K562 (cell line): ENCODE measurements around the gene CCDC116. TPM values are rescaled to one million over a fixed set of nuclear protein-coding genes. Genes with fewer than 3 reads are reported as not detected.

Experiments used
- CHD2 ChIP-seq: IDR thresholded peaks from 2 replicates; pipeline ENCODE4 v1.6.1; 2011; ENCODE audit warnings: low read depth, low read length
- IFI16 ChIP-seq: fragments of 250-450 bp; sonication (Bioruptor Pico); IDR thresholded peaks from 2 replicates; pipeline ENCODE4 v2.1.2; 2022; ENCODE audit warnings: mild to moderate bottlenecking, inconsistent platforms
- JUN ChIP-seq, 2 experiments: sonication (generic) in 1 of 2; formaldehyde crosslinking in 1 of 2; IDR thresholded peaks; 2 replicates each; pipeline versions ENCODE4 v1.6.1 to v1.8.0; 2012 to 2022; ENCODE audit warnings: borderline replicate concordance in 2 of 2, mild to moderate bottlenecking in 2 of 2, improper control_type of control experiment in 1 of 2, low read depth in 1 of 2, low read length in 1 of 2, missing genetic modification reagents in 1 of 2
- LEF1 ChIP-seq: fragments of 450-650 bp; IDR thresholded peaks from 2 replicates; pipeline ENCODE4 v1.6.1; 2016; ENCODE audit warnings: mild to moderate bottlenecking
- NFXL1 ChIP-seq: fragments of 450-650 bp; formaldehyde crosslinking; IDR thresholded peaks from 2 replicates; pipeline ENCODE4 v1.4.0; 2021; ENCODE audit warnings: mild to moderate bottlenecking
- POLR2AphosphoS2 ChIP-seq: IDR thresholded peaks from 2 replicates; pipeline ENCODE4 v1.6.1; 2012; ENCODE audit warnings: low read length, improper control_type of control experiment
- SP1 ChIP-seq: sonication (generic); formaldehyde crosslinking; IDR thresholded peaks from 2 replicates; pipeline ENCODE4 v1.8.1; 2022; ENCODE audit warnings: mild to moderate bottlenecking, missing genetic modification reagents
- polyA plus RNA-seq, 8 experiments: library from polyadenylated mRNA; depleted of rRNA in 4 of 8; stranded (reverse) in 5 of 8; unstranded in 3 of 8; fragments of >200 nt; fragmentation: Nextera tagmentation in 2 of 8; fragmentation: Illumina TruSeq in 1 of 8; extraction: Ambion mirVana in 2 of 8; extraction: Trizol in 1 of 8; gene quantifications; 2 replicates each; pipeline versions ENCODE4 v1.2.1 to v1.2.3, GENCODE V29; 2011 to 2014; ENCODE audit warnings: inconsistent platforms in 1 of 8, missing spikeins in 1 of 8
- total RNA-seq, 7 experiments: library from RNA; depleted of rRNA in 6 of 7; stranded (reverse); fragments of >200 nt in 6 of 7; fragmentation: Illumina TruSeq in 2 of 7; extraction: Trizol in 2 of 7; gene quantifications; 2 replicates each; pipeline versions ENCODE4 v1.2.1 to v1.2.3, GENCODE V29; 2011 to 2021; ENCODE audit warnings: low replicate concordance in 1 of 7
- TF ChIP-seq, protein P1 (sequence below): sonication (generic); formaldehyde crosslinking; IDR thresholded peaks from 2 replicates; pipeline ENCODE4 v1.8.1; 2023; ENCODE audit warnings: mild to moderate bottlenecking, missing genetic modification reagents, moderate library complexity
- TF ChIP-seq, protein P2 (sequence below): sonication (generic); formaldehyde crosslinking; IDR thresholded peaks from 2 replicates; pipeline ENCODE4 v1.8.0; 2023; ENCODE audit warnings: mild to moderate bottlenecking, missing genetic modification reagents
- TF ChIP-seq, protein P3 (sequence below): fragments of 250-450 bp; sonication (Bioruptor Pico); IDR thresholded peaks from 2 replicates; pipeline ENCODE4 v1.8.0; 2021; ENCODE audit warnings: borderline replicate concordance, mild to moderate bottlenecking, moderate library complexity; ENCODE audit not compliant: poor library complexity, severe bottlenecking
- TF ChIP-seq, protein P4 (sequence below), 2 experiments: fragments of 450-650 bp in 1 of 2; sonication (generic) in 1 of 2; formaldehyde crosslinking; conservative IDR thresholded peaks; 2 replicates each; pipeline versions ENCODE4 v1.4.0 to v1.8.1; 2020 to 2022; ENCODE audit warnings: mild to moderate bottlenecking in 1 of 2, missing genetic modification reagents in 1 of 2

Gene CCDC116
- total and polyA plus RNA-seq, 9 of the 15 experiments (the other 6 are each of a cell fraction or from before 2014, with no cell fraction given), result 1.6 to 11.3 (median 4.7) TPM

DNA sequence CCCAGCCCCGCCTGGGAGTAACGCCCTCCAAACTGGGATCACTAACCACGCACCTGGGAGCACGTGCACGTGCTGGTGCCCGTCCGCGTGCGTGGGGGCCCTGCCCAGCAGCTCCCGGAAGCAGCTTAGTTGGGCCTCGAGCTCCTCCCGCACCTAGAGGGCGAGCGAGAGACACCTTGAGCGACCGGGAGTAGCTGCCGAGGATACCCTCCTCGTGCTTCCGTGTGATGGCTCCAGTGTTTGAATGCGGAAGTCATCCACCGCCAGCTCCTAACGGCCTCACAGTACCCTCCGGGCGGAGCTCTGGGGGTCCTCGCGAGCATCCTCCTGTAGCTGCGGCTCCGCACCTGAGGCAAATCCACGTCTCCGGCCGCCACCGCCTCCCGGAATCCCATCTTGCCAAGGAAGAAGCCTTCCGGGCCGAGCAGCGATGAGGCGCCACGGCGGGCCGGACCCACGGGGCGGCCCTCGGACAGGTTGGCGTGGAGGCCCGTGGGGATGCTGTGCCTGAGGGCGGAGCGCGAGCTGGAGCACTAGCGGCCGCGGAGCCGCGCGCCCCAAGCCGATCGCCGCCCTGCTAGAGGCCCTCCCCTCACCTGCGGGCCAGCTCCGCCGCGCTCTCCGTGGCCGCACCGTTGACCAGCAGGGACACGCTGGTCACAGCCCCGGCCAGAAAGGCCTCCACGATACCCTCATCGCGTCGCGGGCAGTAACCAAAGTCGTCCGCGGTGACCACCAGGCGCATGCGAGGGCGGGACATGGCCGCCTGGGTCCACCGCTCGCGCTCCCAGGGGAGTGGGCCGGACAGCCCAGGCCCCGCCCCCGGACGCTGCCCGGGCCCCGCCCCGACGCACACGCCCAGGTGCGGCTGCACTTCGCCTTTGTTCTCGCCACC is 3.1 kb upstream of the CCDC116 start, which contains the start of gene YDJC (continued):
- TF ChIP-seq, protein P1, sequence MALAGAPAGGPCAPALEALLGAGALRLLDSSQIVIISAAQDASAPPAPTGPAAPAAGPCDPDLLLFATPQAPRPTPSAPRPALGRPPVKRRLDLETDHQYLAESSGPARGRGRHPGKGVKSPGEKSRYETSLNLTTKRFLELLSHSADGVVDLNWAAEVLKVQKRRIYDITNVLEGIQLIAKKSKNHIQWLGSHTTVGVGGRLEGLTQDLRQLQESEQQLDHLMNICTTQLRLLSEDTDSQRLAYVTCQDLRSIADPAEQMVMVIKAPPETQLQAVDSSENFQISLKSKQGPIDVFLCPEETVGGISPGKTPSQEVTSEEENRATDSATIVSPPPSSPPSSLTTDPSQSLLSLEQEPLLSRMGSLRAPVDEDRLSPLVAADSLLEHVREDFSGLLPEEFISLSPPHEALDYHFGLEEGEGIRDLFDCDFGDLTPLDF (CRISPR knock-in tag), result peak; percentile 99
- TF ChIP-seq NFXL1 (CRISPR knock-in tag), result no peak
- TF ChIP-seq POLR2AphosphoS2, result peak; percentile 85; the same call in 1 of the 2 replicates
- TF ChIP-seq LEF1, result no peak
- TF ChIP-seq IFI16 (CRISPR knock-in tag), result no peak
- TF ChIP-seq, protein P2, sequence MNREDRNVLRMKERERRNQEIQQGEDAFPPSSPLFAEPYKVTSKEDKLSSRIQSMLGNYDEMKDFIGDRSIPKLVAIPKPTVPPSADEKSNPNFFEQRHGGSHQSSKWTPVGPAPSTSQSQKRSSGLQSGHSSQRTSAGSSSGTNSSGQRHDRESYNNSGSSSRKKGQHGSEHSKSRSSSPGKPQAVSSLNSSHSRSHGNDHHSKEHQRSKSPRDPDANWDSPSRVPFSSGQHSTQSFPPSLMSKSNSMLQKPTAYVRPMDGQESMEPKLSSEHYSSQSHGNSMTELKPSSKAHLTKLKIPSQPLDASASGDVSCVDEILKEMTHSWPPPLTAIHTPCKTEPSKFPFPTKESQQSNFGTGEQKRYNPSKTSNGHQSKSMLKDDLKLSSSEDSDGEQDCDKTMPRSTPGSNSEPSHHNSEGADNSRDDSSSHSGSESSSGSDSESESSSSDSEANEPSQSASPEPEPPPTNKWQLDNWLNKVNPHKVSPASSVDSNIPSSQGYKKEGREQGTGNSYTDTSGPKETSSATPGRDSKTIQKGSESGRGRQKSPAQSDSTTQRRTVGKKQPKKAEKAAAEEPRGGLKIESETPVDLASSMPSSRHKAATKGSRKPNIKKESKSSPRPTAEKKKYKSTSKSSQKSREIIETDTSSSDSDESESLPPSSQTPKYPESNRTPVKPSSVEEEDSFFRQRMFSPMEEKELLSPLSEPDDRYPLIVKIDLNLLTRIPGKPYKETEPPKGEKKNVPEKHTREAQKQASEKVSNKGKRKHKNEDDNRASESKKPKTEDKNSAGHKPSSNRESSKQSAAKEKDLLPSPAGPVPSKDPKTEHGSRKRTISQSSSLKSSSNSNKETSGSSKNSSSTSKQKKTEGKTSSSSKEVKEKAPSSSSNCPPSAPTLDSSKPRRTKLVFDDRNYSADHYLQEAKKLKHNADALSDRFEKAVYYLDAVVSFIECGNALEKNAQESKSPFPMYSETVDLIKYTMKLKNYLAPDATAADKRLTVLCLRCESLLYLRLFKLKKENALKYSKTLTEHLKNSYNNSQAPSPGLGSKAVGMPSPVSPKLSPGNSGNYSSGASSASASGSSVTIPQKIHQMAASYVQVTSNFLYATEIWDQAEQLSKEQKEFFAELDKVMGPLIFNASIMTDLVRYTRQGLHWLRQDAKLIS (CRISPR knock-in tag), result no peak
- TF ChIP-seq, protein P3, sequence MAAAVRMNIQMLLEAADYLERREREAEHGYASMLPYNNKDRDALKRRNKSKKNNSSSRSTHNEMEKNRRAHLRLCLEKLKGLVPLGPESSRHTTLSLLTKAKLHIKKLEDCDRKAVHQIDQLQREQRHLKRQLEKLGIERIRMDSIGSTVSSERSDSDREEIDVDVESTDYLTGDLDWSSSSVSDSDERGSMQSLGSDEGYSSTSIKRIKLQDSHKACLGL (CRISPR knock-in tag), result no peak
- TF ChIP-seq, protein P4, sequence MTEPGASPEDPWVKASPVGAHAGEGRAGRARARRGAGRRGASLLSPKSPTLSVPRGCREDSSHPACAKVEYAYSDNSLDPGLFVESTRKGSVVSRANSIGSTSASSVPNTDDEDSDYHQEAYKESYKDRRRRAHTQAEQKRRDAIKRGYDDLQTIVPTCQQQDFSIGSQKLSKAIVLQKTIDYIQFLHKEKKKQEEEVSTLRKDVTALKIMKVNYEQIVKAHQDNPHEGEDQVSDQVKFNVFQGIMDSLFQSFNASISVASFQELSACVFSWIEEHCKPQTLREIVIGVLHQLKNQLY (CRISPR knock-in tag; conservative IDR thresholded peaks at IDR 0.05), result peak in 1 of 2 experiments; percentile 100; a peak in 2 of 4 replicates
- TF ChIP-seq CHD2, result peak; percentile 72
- TF ChIP-seq SP1 (CRISPR knock-in tag), result no peak
- TF ChIP-seq JUN (IDR thresholded peaks at IDR 0.05; ENCODE audit: borderline replicate concordance, low read depth, low read length), result peak; percentile 98; the same call in 1 of the 2 replicates
- no peak for TF ChIP-seq JUN (CRISPR knock-in tag; IDR thresholded peaks at IDR 0.05; ENCODE audit: borderline replicate concordance)
